B cell (primary cell): ENCODE data around the gene RPS15. TPM values are rescaled to one million over a fixed set of nuclear protein-coding genes. Genes with fewer than 3 reads are reported as not detected.

ENCODE experiments used
- ATAC-seq: fragments of 200-7000 bp; cut with Tn5 transposase; one replicate; pipeline ENCODE4 v1.10.0; 2021; ENCODE audit warnings: low read depth, mild to moderate bottlenecking, moderate number of reproducible peaks, moderate library complexity
- CTCF ChIA-PET: fragments of 350-600 bp; sonication (Branson Sonifier 250); formaldehyde crosslinking; loops from one replicate; lab custom pipeline; 2021; ENCODE audit warnings: antibody characterized with exemption, inconsistent platforms; lab: Charles Lee
- POLR2A ChIA-PET: fragments of 350-600 bp; sonication (Branson Sonifier 250); formaldehyde crosslinking; loops from one replicate; lab custom pipeline; 2021; ENCODE audit warnings: antibody characterized with exemption; lab: Charles Lee
- DNase-seq: peaks from one replicate; pipeline ENCODE4 v3.0.0; 2013
- H2AFZ ChIP-seq: 2 replicates; pipeline ENCODE4 v1.6.1; 2012; ENCODE audit warnings: mild to moderate bottlenecking, low read depth, low read length; ENCODE audit not compliant: insufficient read depth, poor library complexity, severe bottlenecking
- H3K27ac ChIP-seq, 2 donors: 1 replicate in 1 of 2; 2 replicates in 1 of 2; pipeline ENCODE4 v1.5.1; 2012 to 2013; ENCODE audit warnings: low read length in 2 of 2, mild to moderate bottlenecking in 2 of 2, moderate library complexity in 1 of 2
- H3K27me3 ChIP-seq, 4 experiments: fragments of 200-600 bp in 1 of 4; sonication (generic) in 1 of 4; replicated peaks in 1 of 4; 1 replicate in 2 of 4; 2 replicates in 2 of 4; pipeline versions ENCODE4 v1.6.1 to v1.7.0; 2013 to 2016; ENCODE audit warnings: low read length in 3 of 4, mild to moderate bottlenecking in 2 of 4, mixed read lengths in 1 of 4, moderate library complexity in 1 of 4; ENCODE audit not compliant: insufficient read depth in 4 of 4, control insufficient read depth in 3 of 4; ENCODE audit errors: control extremely low read depth in 1 of 4
- H3K36me3 ChIP-seq, 2 experiments: replicated peaks in 1 of 2; 1 replicate in 1 of 2; 2 replicates in 1 of 2; pipeline versions ENCODE4 v1.6.1 to v1.7.1; 2013; ENCODE audit warnings: low read length in 1 of 2; ENCODE audit not compliant: insufficient read depth in 2 of 2, control insufficient read depth in 1 of 2; ENCODE audit errors: control extremely low read depth in 1 of 2, extremely low read depth in 1 of 2
- H3K4me1 ChIP-seq, 2 donors: fragments of 200-600 bp in 1 of 2; sonication (generic) in 1 of 2; 1 replicate in 1 of 2; 2 replicates in 1 of 2; pipeline versions ENCODE4 v1.5.1 to v1.6.1; 2013 to 2017; ENCODE audit warnings: low read length in 2 of 2; ENCODE audit not compliant: control insufficient read depth in 2 of 2, insufficient read depth in 2 of 2
- H3K4me2 ChIP-seq: replicated peaks from 2 replicates; pipeline ENCODE3; 2012; ENCODE audit warnings: mild to moderate bottlenecking, low read depth, low read length; ENCODE audit not compliant: poor library complexity, severe bottlenecking
- H3K4me3 ChIP-seq, 5 experiments: fragments of 200-600 bp in 1 of 5; sonication (generic) in 1 of 5; 1 replicate in 3 of 5; 2 replicates in 2 of 5; pipeline versions ENCODE4 v1.5.1 to v1.7.0; 2011 to 2016; ENCODE audit warnings: low read length in 4 of 5, mild to moderate bottlenecking in 4 of 5, low read depth in 2 of 5, control low read depth in 1 of 5, moderate library complexity in 1 of 5; ENCODE audit not compliant: insufficient read depth in 1 of 5; ENCODE audit errors: control extremely low read depth in 1 of 5, extremely low read depth in 1 of 5
- H3K79me2 ChIP-seq: fragments of 200-600 bp; sonication (generic); one replicate; pipeline ENCODE4 v1.6.0; 2016; ENCODE audit warnings: low read length; ENCODE audit not compliant: control insufficient read depth, insufficient read depth
- H3K9ac ChIP-seq: fragments of 200-600 bp; sonication (generic); 2 replicates; pipeline ENCODE4 v1.6.1; 2017; ENCODE audit warnings: mild to moderate bottlenecking, low read length, moderate library complexity
- H3K9me3 ChIP-seq, 3 donors: one replicate each; pipeline versions ENCODE4 v1.6.1 to v1.7.1; 2013; ENCODE audit warnings: low read length in 2 of 3; ENCODE audit not compliant: control insufficient read depth in 2 of 3, insufficient read depth in 1 of 3; ENCODE audit errors: control extremely low read depth in 1 of 3
- H4K20me1 ChIP-seq: 2 replicates; pipeline ENCODE4 v1.6.0; 2012; ENCODE audit warnings: mild to moderate bottlenecking, low read length; ENCODE audit not compliant: insufficient read depth, control insufficient read depth, poor library complexity, severe bottlenecking
- H3K27ac Mint-ChIP-seq: one replicate; pipeline ENCODE4 v1.8.0; 2021; ENCODE audit warnings: mixed read lengths
- H3K27me3 Mint-ChIP-seq: one replicate; pipeline ENCODE4 v1.8.0; 2021; ENCODE audit warnings: mixed read lengths
- H3K4me1 Mint-ChIP-seq: one replicate; pipeline ENCODE4 v1.8.0; 2021; ENCODE audit warnings: mixed read lengths
- H3K4me3 Mint-ChIP-seq: one replicate; pipeline ENCODE4 v1.8.0; 2021; ENCODE audit warnings: mixed read lengths
- H3K9me3 Mint-ChIP-seq: one replicate; pipeline ENCODE4 v1.8.0; 2022; ENCODE audit warnings: mixed read lengths; ENCODE audit not compliant: insufficient read depth
- CTCF ChIP-seq: fragments of 200-600 bp; IDR thresholded peaks from one replicate; pipeline ENCODE4 v1.8.0; 2022; ENCODE audit warnings: antibody characterized with exemption, mild to moderate bottlenecking
- EZH2 ChIP-seq: IDR thresholded peaks from 2 replicates; pipeline ENCODE4 v1.6.1; 2012; ENCODE audit warnings: borderline replicate concordance, low read depth, mild to moderate bottlenecking, moderate library complexity, low read length; ENCODE audit not compliant: insufficient read depth, poor library complexity, severe bottlenecking
- WGBS: methylation state at CpG from one replicate; pipeline ENCODE4 v1.1.5; 2013; ENCODE audit warnings: missing lambda C conversion rate; ENCODE audit not compliant: insufficient coverage; 5-methylcytosine and 5-hydroxymethylcytosine counted together
- intact Hi-C: fragments of 100-400 bp; cut with micrococcal nuclease; formaldehyde crosslinking; loops from one replicate; pipeline ENCODE4 v1.10.0; 2022
- polyA plus RNA-seq: library from polyadenylated mRNA; depleted of rRNA; stranded (reverse); fragments of >200 nt; gene quantifications from 2 replicates; pipeline ENCODE4 v1.2.3, GENCODE V29; 2012
- total RNA-seq, 2 donors: library from RNA; stranded (reverse); fragments of 120-200 nt in 1 of 2; gene quantifications; 1 replicate in 1 of 2; 2 replicates in 1 of 2; pipeline versions ENCODE4 v1.2.3 to v1.2.4, GENCODE V29; 2013 to 2022

Gene RPS15
- total and polyA plus RNA-seq, 2 donors (not counting 1 experiment from before 2014, with no cell fraction given), result 1,520 to 6,007 TPM

- peaks cover 81% of the 10 kb centered on the region for H4K20me1 ChIP-seq
- intact Hi-C loops, result no loop called here
- ATAC-seq, result no peak
- ChIA-PET CTCF (interaction anchor here (0.8 to 1.3 kb wide), 3 partner anchors 14 to 76 kb away, joined by 3 to 4 read pairs (median 3); no protein-coding TSS in a partner anchor), POLR2A (interaction anchor here (1.2 kb wide), 1 partner anchor 10 kb away, joined by 5 read pairs; no protein-coding TSS in a partner anchor)
- TF ChIP-seq EZH2 (no peak), CTCF (no peak)
- H3K36me3 ChIP-seq, result peaks cover 0 to 2% of the 10 kb centered on the region in 2 experiments
- H3K9me3 Mint-ChIP-seq, result no peaks in the 10 kb centered on the region
- no peak overlapping the region for H3K27ac ChIP-seq
- H3K27me3 ChIP-seq, result peaks cover 0 to 44% (median 13%) of the 10 kb centered on the region in 4 experiments
- peaks cover 43 to 44% of the 10 kb centered on the region in 2 donors for H3K4me1 ChIP-seq
- peak overlapping the region; percentile 98 for H3K4me2 ChIP-seq
- H3K4me3 Mint-ChIP-seq, result peak overlapping the region; percentile 41
- no peak overlapping the region for H3K4me3 ChIP-seq
- H3K27me3 Mint-ChIP-seq, result peaks cover 3% of the 10 kb centered on the region
- H2AFZ ChIP-seq, result no peak overlapping the region
- peaks cover 0 to 3% (median 0%) of the 10 kb centered on the region in 3 donors for H3K9me3 ChIP-seq
- WGBS, result 73% methylated on average over 41 of the region's 44 CpGs
- H3K9ac ChIP-seq, result no peak overlapping the region
- no peak overlapping the region for H3K27ac Mint-ChIP-seq
- no peak for DNase-seq
- peaks cover 19% of the 10 kb centered on the region for H3K79me2 ChIP-seq
- H3K4me1 Mint-ChIP-seq, result peaks cover 24% of the 10 kb centered on the region
These were observed 34.3 kb downstream of the RPS15 start for GRCh38 chr19:1472231-1473084.
